Fibroblast of skin of left quadriceps (primary cell): ENCODE results near the gene D2HGDH.
"Not testable (repeated sequence)": the region's sequence is repeated elsewhere in the genome, so short reads cannot be mapped to it uniquely, and the experiment has no call there.

Source experiments
- DNase-seq, 2 experiments: peaks; one replicate each; pipeline ENCODE4 v3.0.0-alpha.2; 2013; ENCODE audit warnings: low read depth in 2 of 2

The D2HGDH gene

DNA sequence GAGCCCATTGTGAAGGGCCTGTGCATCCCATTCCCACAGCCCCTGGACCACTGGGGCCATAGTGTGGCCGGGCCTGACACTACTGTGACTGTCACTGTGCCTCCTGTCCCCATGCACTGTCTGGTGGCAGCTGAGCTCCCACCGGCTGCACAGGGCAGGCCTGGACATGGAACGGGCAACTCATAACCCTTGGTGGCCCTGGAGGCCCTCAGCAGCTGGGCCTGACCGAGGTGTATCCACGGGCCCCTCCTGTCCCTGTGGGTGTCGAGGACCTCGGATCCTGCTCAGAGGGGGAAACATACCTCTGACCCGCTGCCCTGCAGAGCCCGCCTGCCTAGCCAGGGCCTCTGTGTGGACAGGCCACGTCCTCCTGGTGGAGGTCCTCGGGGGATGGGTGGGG lies 34.4 kb downstream of the D2HGDH start:
- DNase-seq: no peak

DNA sequence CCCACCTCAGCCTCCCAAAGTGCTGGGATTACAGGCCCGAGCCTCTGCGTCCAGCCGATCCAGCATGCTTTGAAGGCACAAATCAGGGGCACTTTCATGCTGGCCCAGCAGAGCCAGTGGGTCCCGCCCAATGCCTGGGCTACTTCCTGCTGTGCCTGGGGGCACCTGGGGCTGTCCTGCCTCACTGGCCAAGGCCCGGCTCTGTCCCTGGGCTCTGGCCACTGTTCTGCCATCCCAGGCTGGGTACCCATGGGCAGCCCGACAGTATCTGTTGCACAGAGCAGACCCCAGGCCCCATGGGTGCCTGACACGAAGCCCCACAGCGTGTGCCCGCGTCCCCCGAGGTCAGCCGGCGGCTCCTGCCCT lies 35.4 kb downstream of the D2HGDH start:
- no peak for DNase-seq

GRCh38 chr2:241770185-241770935 lies 35.9 kb downstream of the D2HGDH start:
- DNase-seq: no peak

GRCh38 chr2:241770936-241771285 lies 36.5 kb downstream of the D2HGDH start:
- no peak for DNase-seq

GRCh38 chr2:241771286-241772062 lies 37.0 kb downstream of the D2HGDH start:
- peak; percentile 18 to 29 for DNase-seq

- no peak for DNase-seq
These were observed 37.7 kb downstream of the D2HGDH start for GRCh38 chr2:241772063-241772499.

- no peak for DNase-seq
These were observed 39.3 kb downstream of the D2HGDH start for GRCh38 chr2:241773511-241774418.

DNA sequence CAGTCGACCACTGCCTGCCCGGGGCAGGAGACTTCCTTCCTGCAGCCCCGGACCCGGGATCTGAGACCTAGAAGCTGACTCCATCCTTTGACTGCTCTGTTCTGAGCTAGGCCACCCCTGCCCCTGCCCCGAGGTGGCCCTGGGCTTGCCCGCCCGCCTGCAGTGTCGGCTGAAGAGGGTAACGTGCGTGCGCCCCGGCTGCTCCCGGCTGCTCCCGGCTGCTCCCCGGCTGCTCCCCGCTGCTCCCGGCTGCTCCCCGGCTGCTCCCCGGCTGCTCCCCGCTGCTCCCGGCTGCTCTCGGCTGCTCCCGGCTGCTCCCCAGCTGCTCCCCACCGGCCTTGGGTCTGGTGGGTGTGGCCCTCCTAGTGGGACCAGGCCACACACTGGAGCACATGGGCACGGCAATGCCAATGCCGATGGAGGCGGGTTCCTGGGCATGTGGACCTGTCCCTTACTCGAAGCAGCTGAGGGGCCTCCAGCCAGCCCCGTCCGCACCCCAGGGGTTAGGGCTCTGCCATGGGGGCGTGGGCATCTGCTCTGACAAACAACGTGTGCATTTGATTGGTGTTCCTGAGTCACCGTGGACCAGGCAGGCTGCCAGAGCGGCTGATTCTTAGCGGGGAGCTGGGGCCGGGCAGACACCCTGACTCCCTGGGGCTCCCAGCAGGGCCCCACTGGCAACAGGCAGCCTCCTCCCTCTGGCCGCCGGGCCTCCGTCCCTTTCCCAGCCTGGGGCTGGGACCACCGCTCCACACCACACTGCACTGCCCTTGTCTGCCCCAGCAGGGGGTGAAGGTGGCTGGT lies 40.2 kb downstream of the D2HGDH start:
- DNase-seq: peak; percentile 56 to 58

DNA sequence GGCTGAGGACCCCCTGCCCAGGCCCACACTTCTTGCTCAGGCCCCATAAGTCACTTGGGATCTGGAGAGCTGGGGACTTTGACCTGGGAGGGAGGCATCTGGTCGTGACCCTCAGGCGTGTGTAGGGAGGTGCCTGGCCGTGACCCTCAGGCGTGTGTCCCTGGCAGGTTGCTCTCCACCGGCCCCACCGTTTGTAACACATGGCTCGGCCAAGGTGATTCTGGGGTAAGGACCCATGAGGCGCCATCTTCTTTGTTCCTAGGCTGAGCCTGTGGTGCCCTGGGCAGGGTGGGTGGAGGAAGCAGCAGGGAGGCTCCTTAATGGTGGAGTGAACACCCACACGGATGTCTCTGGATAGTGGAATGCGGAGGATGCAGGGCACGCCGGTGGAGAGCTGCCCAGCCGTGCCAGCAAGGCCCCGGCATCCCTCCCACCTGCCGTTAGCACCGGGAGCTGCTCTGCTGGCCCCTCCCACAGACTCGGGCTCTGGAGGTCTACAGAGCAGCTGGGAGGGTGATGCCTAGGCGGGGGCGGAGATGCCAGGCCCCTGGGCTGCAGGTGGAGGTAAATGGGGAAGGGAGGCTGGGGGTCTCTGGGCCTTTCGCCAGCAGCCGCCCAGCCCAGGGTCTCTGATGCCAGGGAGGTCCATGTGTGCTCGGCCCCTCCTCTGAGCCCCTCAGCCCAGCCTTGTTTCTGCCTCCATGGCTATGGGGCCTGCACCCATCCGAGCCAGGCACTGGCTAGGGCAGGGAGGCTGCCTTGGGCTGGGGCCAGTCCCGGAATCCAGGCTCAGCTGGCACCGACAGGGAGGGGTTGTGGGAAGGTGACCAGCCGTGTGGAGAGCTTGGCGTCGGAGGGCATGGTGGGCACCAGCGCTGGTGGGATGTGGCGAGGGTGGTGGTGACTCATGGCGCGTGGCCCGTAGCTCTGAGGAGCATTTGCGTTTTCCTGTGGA lies 41.1 kb downstream of the D2HGDH start:
- DNase-seq: no peak

DNA sequence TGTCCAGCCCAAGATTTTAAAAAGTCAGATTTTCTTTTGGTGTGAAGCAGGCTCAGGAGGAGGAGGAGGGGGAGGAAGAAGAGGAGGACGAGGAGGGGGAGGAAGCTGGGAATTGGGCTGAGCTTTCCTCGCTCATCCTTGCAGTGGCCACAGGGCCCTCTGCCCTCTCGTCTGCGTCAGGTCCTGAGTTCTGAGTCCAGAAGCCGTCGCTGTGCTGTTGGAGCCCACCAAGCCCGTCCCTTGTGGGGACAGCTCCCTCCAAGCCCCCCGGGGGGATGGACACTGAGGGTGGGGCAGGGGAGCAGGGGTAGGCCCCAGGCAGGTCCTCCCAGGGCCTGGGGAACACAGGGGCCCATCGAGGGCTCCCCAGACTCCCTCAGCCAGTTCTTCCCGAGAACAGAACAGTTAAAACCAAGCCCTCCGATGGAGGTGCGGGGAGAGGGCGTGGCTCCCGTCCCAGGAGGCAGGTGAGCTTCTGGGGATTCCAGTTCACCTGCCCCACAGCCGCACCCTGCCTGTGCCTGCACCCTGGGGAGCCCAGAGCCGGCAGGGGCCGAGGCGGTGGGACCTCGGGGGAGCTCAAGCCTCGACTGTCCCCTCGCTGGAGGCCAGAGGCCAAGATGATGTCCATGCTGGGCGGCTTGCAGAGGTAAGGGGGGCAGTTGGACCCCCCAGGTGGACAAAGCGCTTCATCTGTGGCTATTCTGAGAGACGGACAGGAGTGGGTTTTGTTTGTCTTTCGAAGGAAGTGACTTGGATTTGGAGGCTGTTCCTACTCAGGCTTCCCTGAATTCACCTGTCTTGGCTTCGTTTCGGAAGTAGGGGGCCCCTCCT lies 42.1 kb downstream of the D2HGDH start, which contains the start of gene GAL3ST2:
GAL3ST2 (plus strand) TSS at position 487 of the 834 bp plus-strand sequence; CDS start at position 621, 134 bp downstream.
- DNase-seq: no peak

DNA sequence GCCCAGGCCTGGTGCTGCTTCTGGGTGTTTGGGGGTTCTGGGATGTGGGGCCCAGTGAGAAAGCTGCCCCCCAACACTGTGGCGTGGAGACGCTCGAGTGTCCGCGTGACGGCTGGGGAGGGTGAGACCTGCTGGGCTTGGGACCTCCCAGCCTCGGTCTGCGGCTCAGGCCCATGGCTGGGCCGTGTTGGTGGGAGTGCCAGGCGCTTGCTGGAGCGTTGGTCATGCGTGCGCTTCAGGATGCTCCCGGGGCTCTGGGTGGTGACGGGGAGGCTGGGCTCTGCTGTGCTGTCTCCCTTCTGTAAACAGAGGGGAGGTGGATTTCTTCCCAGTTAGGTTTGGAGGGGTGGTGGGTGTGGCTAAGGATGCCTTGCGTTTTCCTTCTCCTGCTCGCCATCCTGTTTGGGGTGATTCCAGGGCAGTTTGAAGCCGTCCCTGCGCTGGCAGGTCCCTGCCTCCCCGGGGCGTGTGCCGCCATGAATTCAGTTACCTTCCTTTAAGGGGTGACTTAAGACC lies 42.8 kb downstream of the D2HGDH start:
- DNase-seq: no peak

DNA sequence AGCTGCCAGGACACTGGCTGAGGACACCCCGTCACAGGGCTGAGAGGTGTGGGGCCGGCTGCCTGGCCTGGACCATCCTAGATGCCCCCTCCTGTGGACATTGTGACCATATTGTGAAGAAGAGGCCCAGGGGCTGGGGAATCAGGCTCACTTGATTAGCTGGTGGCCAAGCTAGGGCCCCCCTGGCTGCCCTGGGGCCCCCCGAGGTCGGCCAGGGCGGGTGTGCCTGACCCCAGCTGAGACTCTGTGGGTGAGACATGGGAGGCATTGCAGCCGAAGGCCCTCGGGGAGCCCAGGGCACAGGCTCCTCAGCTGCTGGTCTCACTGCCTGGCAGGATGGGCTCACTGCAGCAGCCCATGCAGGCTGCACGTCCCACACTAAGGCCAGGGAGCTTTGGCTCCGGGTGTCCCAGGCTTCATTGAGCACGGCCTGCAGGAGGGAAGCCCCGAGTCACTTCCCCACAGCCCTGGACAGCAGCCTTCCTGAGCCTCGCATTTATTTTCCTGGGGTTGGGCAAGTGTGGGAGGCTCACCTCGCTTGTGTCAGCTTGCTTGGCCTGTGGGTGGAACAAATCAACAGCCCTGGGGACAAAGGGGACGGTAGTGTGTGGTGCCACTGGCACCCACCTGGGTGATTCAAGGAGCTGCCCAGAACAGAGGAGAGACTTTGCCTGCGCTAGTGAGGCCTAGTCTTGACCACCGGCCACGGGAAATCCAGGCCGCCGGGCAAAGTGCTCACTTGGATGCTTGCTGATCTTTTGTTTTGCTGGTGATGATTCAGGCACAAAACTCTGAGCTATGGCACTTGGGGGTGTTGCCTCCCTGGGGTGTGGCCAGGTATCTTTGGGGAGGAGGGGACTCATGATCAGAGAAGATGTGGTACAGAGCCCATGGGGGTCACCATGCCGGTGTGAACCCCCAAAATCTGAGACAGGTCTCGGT lies 43.5 kb downstream of the D2HGDH start:
- no peak for DNase-seq

GRCh38 chr2:241780939-241781569 lies 46.6 kb downstream of the D2HGDH start:
- no peak for DNase-seq

DNA sequence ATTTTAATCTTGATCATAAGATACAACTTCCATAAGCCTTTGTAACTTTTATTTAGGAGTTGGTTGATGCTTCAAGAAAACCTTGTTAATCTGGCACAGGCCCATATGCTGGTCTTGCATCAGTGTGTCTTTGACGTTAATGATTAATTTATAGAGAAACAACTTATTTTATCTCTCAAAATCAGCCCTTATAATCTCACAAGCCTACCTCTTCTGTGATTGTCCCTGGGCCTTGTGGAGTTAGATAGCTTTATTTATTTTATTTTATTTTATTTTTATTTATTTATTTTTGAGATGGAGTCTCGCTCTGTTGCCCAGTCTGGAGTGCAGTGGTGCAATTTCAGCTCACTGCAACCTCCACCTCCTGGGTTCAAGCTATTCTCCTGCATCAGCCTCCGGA lies 47.6 kb downstream of the D2HGDH start:
- DNase-seq: not testable (repeated sequence)

DNA sequence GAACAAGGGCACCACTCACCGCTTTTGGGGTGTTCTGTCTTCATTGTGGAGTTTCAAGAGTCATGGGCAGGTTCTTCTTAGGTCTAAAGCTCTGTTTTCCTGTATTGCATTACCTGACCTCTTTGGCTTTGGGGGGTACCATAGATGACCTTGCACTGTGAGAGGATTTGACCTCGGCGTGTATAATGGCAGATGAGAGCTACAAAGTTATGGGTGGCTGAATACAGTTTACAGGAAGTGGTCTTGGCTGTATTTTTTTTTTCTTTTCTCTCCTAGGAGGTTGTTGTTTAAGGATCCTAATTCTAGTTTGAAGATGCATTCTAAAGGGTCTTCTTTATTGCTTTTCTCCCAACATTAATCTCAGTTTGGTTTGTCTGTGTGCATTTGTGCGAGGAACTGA lies 53.7 kb downstream of the D2HGDH start:
- no peak for DNase-seq

- no peak for DNase-seq
These were observed 54.1 kb downstream of the D2HGDH start for GRCh38 chr2:241788572-241788971.

DNA sequence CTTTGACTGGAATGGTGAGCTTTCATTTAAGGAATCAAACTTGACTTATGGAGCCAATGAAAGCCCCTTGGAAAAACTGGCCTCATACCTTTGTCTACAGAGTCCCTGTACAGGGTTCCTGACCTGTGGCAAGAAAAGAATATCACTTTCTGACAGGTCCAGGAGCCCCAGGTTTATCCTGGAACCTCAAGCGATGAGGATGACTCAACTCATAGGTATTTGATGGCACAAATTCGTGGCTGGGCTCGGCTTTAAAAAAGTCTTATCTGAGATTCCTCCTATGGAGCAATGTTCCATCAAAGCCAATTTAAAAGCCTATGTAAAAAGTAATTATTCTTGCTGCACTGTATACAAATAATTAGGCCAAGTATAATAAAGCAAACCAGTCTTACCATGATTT lies 57.0 kb downstream of the D2HGDH start:
- not testable (repeated sequence) for DNase-seq
